Activated CD8-positive, alpha-beta memory T cell treated with anti-CD3 and anti-CD28 coated beads for 24 hours (primary cell): ENCODE results near the gene AADAC.
"Not testable (repeated sequence)": the region's sequence is repeated elsewhere in the genome, so short reads cannot be mapped to it uniquely, and the experiment has no call there.

Experiments used
- DNase-seq: peaks from one replicate; pipeline ENCODE4 v3.0.0-alpha.2; 2020

Gene AADAC

DNA sequence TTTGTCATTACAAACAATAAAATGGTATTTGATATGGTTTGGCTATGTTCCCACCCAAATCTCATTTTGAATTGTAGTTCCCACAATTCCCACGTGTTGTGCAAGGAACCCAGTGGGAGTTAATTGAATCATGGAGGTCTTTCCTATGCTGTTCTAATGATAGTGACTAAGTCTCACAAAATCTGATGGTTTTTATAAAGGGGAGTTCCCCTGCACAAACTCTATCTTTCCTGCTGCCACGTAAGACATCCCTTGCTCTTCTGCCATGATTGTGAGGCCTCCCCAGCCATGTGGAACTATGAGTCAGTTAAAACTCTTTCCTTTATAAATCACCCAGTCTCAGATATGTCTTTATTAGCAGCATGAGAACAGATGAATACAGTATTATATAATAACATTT, 15.4 kb upstream of the AADAC start:
- no peak for DNase-seq

DNA sequence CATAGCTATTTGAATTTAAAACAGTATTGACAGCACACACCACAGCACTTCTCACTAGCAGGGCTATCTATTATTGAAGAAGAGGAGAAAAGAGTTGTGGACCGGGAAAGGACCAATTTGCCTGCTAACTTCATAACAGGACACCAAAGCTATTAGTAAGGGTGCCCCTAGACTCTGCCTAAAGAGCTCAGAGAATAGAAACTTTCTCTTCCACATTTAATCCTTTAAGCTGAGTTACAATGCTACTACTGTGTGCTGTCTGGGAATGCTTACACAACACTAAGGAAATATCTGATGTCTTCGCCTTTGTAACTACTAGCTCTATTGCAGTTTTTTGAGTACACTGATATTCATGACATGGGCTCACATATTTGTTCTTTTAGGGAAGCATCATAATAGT, 13.5 kb upstream of the AADAC start:
- DNase-seq = no peak

- DNase-seq = no peak
Measured at GRCh38 chr3:151804267-151804666, 9.6 kb upstream of the AADAC start.

DNA sequence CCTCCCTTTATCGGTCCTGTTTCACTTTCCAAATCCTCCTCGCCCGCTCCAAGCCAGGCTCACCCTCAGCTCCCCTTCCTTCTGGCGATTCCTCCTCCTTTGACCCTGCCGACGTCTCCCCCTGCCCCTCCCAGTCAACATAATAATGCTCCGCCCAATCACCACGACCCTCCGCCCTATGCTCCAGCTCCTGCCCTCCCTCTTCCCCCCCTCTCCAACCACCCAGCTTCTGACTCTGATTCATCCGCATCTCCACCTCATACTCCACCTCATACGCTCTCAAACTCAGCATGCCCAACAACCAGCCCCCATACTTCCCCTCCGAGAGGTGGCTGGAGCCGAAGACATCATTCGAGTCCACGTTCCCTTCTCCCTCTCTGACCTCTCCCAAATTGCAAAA, 7.1 kb upstream of the AADAC start:
- no peak for DNase-seq

- not testable (repeated sequence) for DNase-seq
Measured at GRCh38 chr3:151808926-151809325, 5.0 kb upstream of the AADAC start.

GRCh38 chr3:151811474-151811873, 2.4 kb upstream of the AADAC start:
- DNase-seq = no peak

DNA sequence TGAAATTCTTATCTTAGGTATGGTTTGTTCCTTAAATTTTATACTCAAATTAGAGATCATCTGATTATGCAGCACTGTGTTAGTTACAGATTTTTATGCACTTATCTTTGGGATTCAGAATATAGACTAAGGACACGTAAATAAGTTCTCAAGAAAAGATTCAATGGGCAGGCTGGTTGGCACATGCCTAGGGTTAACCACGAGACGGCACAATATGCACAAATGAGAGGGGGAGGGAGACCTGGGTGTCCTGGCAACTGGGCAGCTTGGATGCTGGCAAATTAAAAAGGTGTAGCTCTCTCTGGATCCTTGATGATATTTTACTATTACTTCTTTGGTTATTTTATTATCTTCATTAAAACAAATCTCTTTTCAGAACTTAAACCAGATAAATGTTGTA, 672 bp downstream of the AADAC start:
- DNase-seq = no peak

DNA sequence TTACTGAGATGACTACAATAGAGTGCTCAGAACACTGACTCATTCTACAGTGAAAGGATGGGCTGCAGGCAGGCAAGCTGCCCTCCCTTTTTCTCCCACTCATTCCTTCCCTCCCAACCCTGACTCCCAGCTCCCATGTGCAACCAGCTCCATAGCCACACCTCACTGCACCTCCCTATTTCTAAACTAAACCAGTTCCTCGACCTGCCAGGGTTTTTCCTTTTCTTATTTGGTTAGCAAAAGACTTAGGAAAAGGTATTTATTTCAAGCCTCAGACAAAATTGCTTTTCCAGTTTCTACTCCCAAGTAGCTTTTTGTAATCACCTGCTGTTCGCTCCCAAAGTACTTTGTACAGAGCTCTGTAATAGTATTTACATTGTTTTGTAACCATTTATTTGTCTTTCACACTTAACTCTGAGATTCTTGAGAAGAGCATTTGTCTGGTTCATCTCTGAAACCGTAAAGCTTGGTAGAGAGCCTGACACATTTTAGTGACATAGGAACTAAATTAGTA, 2.2 kb downstream of the AADAC start:
- no peak for DNase-seq

DNA sequence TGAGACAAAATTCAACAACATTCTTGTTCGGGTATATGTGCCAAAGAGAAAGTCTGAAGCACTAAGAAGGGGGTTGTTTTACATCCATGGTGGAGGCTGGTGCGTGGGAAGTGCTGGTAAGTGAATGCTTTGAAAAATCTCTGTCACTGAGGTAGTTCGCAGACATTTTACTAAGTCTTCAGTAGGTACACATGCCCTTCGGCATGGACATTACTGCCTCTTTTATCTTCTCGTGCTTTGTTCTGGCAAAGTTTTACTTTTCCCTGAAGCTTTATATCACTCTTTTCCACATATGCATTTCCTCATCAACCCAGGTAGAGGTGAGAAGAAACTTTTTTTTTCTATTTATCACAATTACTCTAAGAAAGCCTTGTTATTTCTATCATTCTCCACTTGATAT, 3.6 kb downstream of the AADAC start:
- no peak for DNase-seq

- no peak for DNase-seq
Measured at GRCh38 chr3:151818361-151818760, 4.4 kb downstream of the AADAC start.

DNA sequence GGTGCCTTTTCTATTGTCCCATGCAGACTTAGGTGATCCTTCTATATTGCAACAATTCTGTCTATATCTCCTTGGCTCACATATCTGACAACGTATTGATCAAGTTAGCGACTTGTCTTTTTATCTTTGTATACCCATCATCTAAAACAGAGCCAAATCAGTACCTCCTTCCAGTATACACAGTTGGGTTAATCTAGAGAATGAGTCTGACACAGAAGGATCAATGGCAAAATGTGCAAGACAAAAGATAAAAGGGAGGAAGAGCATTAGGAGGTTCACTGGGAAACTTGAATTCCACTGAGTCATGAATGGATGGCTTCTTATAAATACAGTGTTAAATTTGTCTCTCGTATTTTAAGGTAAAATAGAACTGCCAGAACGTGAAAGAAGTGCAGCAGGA, 6.0 kb downstream of the AADAC start:
- DNase-seq = no peak

DNA sequence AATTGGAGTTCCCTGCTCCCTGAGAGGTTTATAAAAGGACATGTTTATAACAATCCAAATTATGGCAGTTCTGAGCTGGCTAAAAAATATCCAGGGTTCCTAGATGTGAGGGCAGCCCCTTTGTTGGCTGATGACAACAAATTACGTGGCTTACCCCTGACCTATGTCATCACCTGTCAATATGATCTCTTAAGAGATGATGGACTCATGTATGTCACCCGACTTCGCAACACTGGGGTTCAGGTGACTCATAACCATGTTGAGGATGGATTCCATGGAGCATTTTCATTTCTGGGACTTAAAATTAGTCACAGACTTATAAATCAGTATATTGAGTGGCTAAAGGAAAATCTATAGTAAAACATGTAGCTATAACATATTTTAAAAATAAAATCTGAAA, 13.9 kb downstream of the AADAC start:
- DNase-seq = no peak

DNA sequence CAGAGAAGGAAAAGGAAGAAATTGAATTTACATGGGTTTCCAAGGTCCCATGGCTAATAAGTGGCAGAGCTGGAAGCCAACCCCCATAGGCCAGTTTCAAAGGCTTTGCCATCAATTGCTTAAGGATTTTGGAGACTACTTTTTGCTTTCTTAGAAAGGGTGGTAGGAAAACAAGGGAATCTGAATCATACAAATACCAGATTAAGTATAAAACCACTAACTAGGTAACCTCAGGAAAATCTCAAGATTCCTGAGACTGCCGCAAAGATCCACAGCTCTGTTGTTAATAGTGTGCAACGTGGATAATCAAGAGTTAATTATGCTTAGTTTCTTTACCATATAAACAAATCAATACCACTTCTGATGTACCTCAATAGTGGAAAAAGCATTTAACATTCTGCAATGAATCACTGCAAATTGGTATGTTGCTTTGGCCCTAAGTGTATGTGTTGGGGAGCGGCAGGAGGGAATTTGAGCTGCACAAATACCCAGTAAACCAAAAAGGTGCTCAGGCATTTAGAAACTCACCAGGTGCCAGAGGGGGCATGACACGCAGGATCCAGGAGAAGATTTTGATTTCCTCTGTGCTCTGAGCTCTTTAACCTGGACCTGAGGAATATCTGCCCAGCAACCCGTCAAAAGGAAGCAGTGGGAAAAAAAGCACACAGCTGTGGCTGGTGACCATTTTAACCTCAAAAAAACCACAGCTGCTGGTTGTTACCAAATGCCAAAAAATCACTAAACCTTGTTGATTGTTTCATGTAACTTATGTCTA, 22.0 kb downstream of the AADAC start:
- DNase-seq = no peak

DNA sequence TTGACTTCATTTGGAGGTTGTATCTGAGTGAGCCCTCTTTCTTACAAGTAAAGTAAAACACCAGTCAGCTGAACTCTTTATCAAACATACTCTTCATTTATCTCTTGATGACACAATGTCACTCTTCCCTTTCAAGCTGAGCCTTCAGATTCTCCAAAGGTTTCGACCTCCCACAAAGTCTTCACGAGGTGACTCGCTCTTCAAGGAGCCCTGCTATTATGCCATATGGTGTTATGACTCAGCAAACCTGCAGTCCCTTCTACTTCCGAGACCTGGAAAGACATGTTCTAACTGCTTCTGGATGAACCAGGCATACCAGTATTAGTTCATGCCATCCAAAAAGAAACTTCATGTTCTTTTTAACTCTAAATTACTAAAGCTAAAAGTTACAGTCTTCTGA, 23.1 kb downstream of the AADAC start:
- no peak for DNase-seq

DNA sequence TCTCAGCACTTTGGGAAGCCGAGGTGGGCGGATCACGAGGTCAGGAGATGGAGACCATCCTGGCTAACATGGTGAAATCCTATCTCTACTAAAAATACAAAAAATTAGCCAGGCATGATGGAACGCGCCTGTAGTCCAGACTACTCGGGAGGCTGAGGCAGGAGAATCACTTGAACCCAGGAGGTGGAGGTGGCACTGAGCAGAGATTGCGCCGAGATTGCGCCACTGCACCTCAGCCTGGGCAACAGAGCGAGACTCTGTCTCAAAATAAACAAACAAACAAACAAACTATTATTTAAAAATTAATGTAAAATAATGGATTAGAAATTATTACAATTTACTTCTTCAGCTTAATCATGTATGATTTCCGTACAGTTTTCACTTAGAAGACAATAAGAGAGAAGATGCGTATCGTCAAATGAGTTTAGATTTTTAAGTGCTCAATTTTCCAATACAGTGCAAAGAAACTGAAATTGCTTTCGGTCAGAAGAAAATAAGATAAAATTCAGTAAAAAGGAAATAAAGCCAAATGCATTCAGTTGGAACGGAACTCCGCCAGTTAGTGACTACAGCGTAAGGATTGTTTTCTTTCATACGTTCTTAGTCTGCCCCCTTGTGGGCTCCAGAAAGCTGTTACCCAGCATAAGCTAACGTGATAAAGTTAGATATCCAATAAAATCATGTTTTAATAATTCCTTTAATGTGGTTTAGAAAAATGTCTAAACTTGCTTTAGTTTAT, 24.8 kb downstream of the AADAC start:
- DNase-seq = no peak

- DNase-seq = no peak
Measured at GRCh38 chr3:151839313-151839631, 25.4 kb downstream of the AADAC start.

- DNase-seq = no peak
Measured at GRCh38 chr3:151841801-151842200, 27.9 kb downstream of the AADAC start.

- no peak for DNase-seq
Measured at GRCh38 chr3:151843275-151843674, 29.4 kb downstream of the AADAC start.

GRCh38 chr3:151845306-151845905, 31.5 kb downstream of the AADAC start:
- DNase-seq = no peak

DNA sequence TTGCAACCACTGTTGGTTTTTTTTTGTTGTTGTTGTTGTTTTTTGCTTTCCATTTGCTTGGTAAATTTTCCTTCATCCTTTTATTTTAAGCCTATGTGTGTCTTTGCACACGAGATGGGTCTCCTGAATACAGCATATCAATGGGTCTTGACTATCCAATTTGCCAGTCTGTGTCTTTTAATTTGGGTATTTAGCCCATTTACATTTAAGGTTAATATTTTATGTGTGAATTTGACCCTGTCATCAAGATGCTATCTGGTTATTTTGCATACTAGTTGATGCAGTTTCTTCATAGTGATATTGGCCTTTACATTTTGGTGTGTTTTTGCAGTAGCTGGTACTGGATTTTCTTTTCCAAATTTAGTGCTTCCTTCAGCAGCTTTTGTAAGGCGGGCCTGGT, 36.1 kb downstream of the AADAC start:
- DNase-seq = not testable (repeated sequence)

- DNase-seq = no peak
Measured at GRCh38 chr3:151852074-151852811, 38.3 kb downstream of the AADAC start.

- DNase-seq = no peak
Measured at GRCh38 chr3:151856118-151856517, 42.2 kb downstream of the AADAC start.

DNA sequence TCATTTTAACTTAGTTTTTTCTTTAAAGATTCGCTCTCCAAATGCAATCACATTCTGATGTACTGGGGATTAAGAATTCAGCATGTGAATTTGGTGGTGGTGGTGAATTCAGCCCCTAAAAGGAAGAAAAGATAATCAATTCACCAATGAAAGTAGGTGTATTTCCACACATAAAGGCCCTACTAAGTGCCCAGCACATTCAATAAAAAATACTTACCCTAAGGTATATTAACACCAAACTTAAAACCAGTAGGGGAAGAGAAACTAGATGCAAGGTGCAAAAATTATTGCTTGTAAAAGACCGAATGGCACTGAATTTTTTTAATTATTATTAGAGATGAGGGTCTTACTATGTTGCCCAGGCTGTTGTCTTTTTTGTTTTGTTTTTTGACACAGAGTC, 42.7 kb downstream of the AADAC start:
- DNase-seq = no peak
